ENCODE measurements around the gene YIPF7. TPM values are rescaled to one million over a fixed set of nuclear protein-coding genes. Genes with fewer than 3 reads are reported as not detected.

YIPF7 gene
- polyA plus RNA-seq, 2 of the 4 experiments (the other 2 are of a cell fraction) = not detected

DNA sequence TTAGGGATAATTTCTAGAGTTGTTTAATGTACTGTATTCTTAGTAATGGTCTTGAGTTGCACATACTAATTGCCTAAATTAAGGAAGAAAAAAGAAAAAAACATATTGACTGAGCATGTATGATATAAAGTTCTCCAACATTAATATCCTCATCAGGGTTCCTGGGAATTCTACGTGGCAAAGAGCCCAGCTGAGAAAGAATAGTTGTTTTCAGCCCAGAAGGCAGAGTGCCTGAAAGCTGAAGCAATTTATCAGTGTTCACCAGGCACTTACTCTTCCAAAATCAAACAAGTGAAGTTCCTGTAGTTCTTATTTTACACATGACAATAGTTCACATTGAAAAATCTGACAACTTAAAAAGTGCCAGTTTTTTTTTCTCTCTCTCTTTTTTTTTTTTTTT is 27.7 kb downstream of the YIPF7 start:
- no peak for TF ChIP-seq HDAC2 (IDR thresholded peaks at IDR 0.05)
- Histone ChIP-seq H3K4me1 (no peaks in the 10 kb centered on the region), H3K4me2 (no peak overlapping the region), H3K27ac (no peak overlapping the region), H3K4me3 (no peak overlapping the region), H3K9me3 (no peaks in the 10 kb centered on the region)
- no peak for ATAC-seq
- 0% methylated on average over 1 of the region's 1 CpG for WGBS (ENCODE audit: missing lambda C conversion rate)
- ChIA-PET POLR2A (no interaction called here), CTCF (no interaction called here)
- FAIRE-seq = no peak
- DNase-seq (ENCODE audit: low read depth in 1 of 2, low spot score in 1 of 2) = no peak

DNA sequence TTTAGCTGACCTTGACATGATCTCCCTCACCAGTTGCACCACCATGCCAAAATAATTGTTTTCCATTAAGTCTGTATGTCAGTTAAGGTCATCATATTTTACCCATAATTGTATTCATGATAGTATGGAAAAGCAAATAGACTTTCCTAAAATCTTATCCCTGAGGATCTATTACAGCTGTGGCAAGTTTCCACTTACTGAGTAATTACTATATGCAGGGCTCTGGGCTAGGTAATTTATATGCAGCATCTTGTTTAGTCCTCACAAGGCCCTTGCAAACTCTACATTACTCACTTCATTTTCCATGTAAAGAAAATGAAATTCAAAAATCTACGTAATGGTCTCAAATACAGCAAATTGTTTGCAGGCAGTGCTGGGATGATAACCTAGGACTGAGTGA is 34.8 kb downstream of the YIPF7 start:
- Histone ChIP-seq H3K4me1 (no peaks in the 10 kb centered on the region), H3K9me3 (no peaks in the 10 kb centered on the region), H3K4me3 (no peak overlapping the region), H3K4me2 (no peak overlapping the region), H3K27ac (no peak overlapping the region)
- TF ChIP-seq HES2 (IDR thresholded peaks at IDR 0.05) (no peak), BHLHE40 (IDR thresholded peaks at IDR 0.05; ENCODE audit: low read depth, low read length) (no peak), E2F6 (IDR thresholded peaks at IDR 0.05; ENCODE audit: borderline replicate concordance, low read depth) (no peak), JUN (IDR thresholded peaks at IDR 0.05) (no peak), FOSB (CRISPR knock-in tag; IDR thresholded peaks at IDR 0.05) (no peak), ESRRA (IDR thresholded peaks at IDR 0.05; ENCODE audit: borderline replicate concordance, low read length) (no peak), POLR2AphosphoS2 (conservative IDR thresholded peaks at IDR 0.05; ENCODE audit: low read length) (no peak), RAD21 (conservative IDR thresholded peaks at IDR 0.05 in 1 of 2, IDR thresholded peaks at IDR 0.05 in 1 of 2) (no peak), HDAC2 (IDR thresholded peaks at IDR 0.05) (no peak), PHF8 (IDR thresholded peaks at IDR 0.05; ENCODE audit: borderline replicate concordance, low read depth) (no peak), NR3C1 (IDR thresholded peaks at IDR 0.05) (no peak), CEBPB (IDR thresholded peaks at IDR 0.05) (no peak), CHD2 (IDR thresholded peaks at IDR 0.05; ENCODE audit: low read length, partially characterized antibody) (no peak)
- ChIA-PET CTCF (no interaction called here), POLR2A (no interaction called here)
- no peak for DNase-seq (ENCODE audit: low read depth in 1 of 2, low spot score in 1 of 2)
- WGBS (ENCODE audit: missing lambda C conversion rate) = 4% methylated on average over 1 of the region's 1 CpG
- no peak for FAIRE-seq
- ATAC-seq = no peak

GRCh38 chr4:44583393-44583792 is 68.0 kb downstream of the YIPF7 start:
- Histone ChIP-seq H3K4me2 (no peak overlapping the region), H3K27ac (no peak overlapping the region), H3K4me1 (no peaks in the 10 kb centered on the region), H3K4me3 (no peak overlapping the region), H3K9me3 (no peaks in the 10 kb centered on the region)
- TF ChIP-seq NFE2L2 (conservative IDR thresholded peaks at IDR 0.05; ENCODE audit: low read length) (no peak), MAZ (IDR thresholded peaks at IDR 0.05; ENCODE audit: borderline replicate concordance, low read depth, low read length) (no peak), ZC3H11A (IDR thresholded peaks at IDR 0.05) (no peak), RARB (CRISPR knock-in tag; IDR thresholded peaks at IDR 0.05) (no peak), EHMT2 (IDR thresholded peaks at IDR 0.05; ENCODE audit: low read depth) (no peak), SREBF2 (IDR thresholded peaks at IDR 0.05) (no peak), MAFK (IDR thresholded peaks at IDR 0.05; ENCODE audit: partially characterized antibody) (no peak), RFX5 (IDR thresholded peaks at IDR 0.05) (no peak), KDM1A (IDR thresholded peaks at IDR 0.05; ENCODE audit: low read depth) (no peak), HES2 (IDR thresholded peaks at IDR 0.05) (no peak), MYC (IDR thresholded peaks at IDR 0.05; ENCODE audit: borderline replicate concordance, low read length) (no peak), FOSL2 (IDR thresholded peaks at IDR 0.05) (no peak), FOSL2 (CRISPR knock-in tag; IDR thresholded peaks at IDR 0.05) (no peak), EP300 (IDR thresholded peaks at IDR 0.05) (no peak), CEBPB (IDR thresholded peaks at IDR 0.05) (no peak), HOXB5 (CRISPR knock-in tag; IDR thresholded peaks at IDR 0.05) (no peak), GATA3 (IDR thresholded peaks at IDR 0.05; ENCODE audit: borderline replicate concordance) (no peak)
- TF ChIP-seq, protein P1, sequence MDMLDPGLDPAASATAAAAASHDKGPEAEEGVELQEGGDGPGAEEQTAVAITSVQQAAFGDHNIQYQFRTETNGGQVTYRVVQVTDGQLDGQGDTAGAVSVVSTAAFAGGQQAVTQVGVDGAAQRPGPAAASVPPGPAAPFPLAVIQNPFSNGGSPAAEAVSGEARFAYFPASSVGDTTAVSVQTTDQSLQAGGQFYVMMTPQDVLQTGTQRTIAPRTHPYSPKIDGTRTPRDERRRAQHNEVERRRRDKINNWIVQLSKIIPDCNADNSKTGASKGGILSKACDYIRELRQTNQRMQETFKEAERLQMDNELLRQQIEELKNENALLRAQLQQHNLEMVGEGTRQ (IDR thresholded peaks at IDR 0.05) = no peak
- FAIRE-seq (no peak), DNase-seq (ENCODE audit: low read depth in 1 of 2, low spot score in 1 of 2) (peak in 1 of 2 experiments; percentile 4), ATAC-seq (no peak)
- ChIA-PET POLR2A (no interaction called here), CTCF (no interaction called here)
- WGBS (ENCODE audit: missing lambda C conversion rate) = 7% methylated on average over 3 of the region's 3 CpGs
